GM12878 (cell line): ENCODE data around the gene AIF1. TPM values are rescaled to one million over a fixed set of nuclear protein-coding genes. Genes with fewer than 3 reads are reported as not detected.

Experiments used
- BACH1 ChIP-seq: fragments of 450-650 bp; IDR thresholded peaks from 2 replicates; pipeline ENCODE4 v1.6.1; 2017; ENCODE audit warnings: mild to moderate bottlenecking, borderline replicate concordance
- BCL11A ChIP-seq: IDR thresholded peaks from 2 replicates; pipeline ENCODE4 v1.6.1; 2011; ENCODE audit warnings: low read depth, low read length
- BRCA1 ChIP-seq: IDR thresholded peaks from 2 replicates; pipeline ENCODE4 v1.6.1; 2011; ENCODE audit warnings: low read depth, low read length, improper control_type of control experiment
- CHD2 ChIP-seq: IDR thresholded peaks from 2 replicates; pipeline ENCODE4 v1.6.1; 2011; ENCODE audit warnings: low read depth, low read length, improper control_type of control experiment, borderline replicate concordance
- HDAC2 ChIP-seq: fragments of 200-600 bp; sonication (generic); IDR thresholded peaks from 2 replicates; pipeline ENCODE4 v1.6.1; 2017
- HDGF ChIP-seq: fragments of 450-650 bp; IDR thresholded peaks from 2 replicates; pipeline ENCODE4 v1.6.1; 2016; ENCODE audit warnings: antibody characterized with exemption
- KLF5 ChIP-seq: fragments of 450-650 bp; IDR thresholded peaks from 2 replicates; pipeline ENCODE4 v1.6.1; 2014; ENCODE audit warnings: mild to moderate bottlenecking; ENCODE audit not compliant: partially characterized antibody
- MTA3 ChIP-seq: IDR thresholded peaks from 2 replicates; pipeline ENCODE4 v1.6.1; 2012; ENCODE audit warnings: low read length, inconsistent platforms, borderline replicate concordance
- NBN ChIP-seq: fragments of 450-650 bp; IDR thresholded peaks from 2 replicates; pipeline ENCODE4 v1.6.1; 2016
- PAX8 ChIP-seq: fragments of 450-650 bp; IDR thresholded peaks from 2 replicates; pipeline ENCODE4 v1.6.1; 2017; ENCODE audit warnings: mild to moderate bottlenecking, moderate library complexity
- PML ChIP-seq: IDR thresholded peaks from 2 replicates; pipeline ENCODE4 v1.6.1; 2012; ENCODE audit warnings: low read length, inconsistent platforms
- POU2F2 ChIP-seq: IDR thresholded peaks from 3 replicates; pipeline ENCODE4 v1.6.1; 2011; ENCODE audit warnings: low read depth, mild to moderate bottlenecking, low read length, borderline replicate concordance
- RFX5 ChIP-seq: IDR thresholded peaks from 2 replicates; pipeline ENCODE4 v1.6.1; 2011; ENCODE audit warnings: low read depth, low read length, improper control_type of control experiment
- RUNX3 ChIP-seq: IDR thresholded peaks from 2 replicates; pipeline ENCODE4 v1.6.1; 2012; ENCODE audit warnings: low read length, inconsistent platforms
- SMARCA5 ChIP-seq: fragments of 450-650 bp; IDR thresholded peaks from 2 replicates; pipeline ENCODE4 v1.6.1; 2017; ENCODE audit warnings: mild to moderate bottlenecking
- SPI1 ChIP-seq: IDR thresholded peaks from 2 replicates; pipeline ENCODE4 v1.6.1; 2011; ENCODE audit warnings: low read depth, mild to moderate bottlenecking, low read length, moderate library complexity, borderline replicate concordance; ENCODE audit not compliant: insufficient read depth
- SUZ12 ChIP-seq: fragments of 200-600 bp; sonication (generic); IDR thresholded peaks from one replicate; pipeline ENCODE4 v1.6.1; 2018; ENCODE audit warnings: antibody characterized with exemption, mild to moderate bottlenecking; ENCODE audit not compliant: unreplicated experiment
- TAF1 ChIP-seq: IDR thresholded peaks from 2 replicates; pipeline ENCODE4 v1.6.1; 2011; ENCODE audit warnings: mild to moderate bottlenecking, low read depth, low read length, borderline replicate concordance
- WRNIP1 ChIP-seq: IDR thresholded peaks from 2 replicates; pipeline ENCODE4 v1.6.1; 2011; ENCODE audit warnings: low read depth, low read length, improper control_type of control experiment, borderline replicate concordance
- YBX1 ChIP-seq: fragments of 450-650 bp; IDR thresholded peaks from 2 replicates; pipeline ENCODE4 v1.6.1; 2016; ENCODE audit warnings: antibody characterized with exemption
- polyA plus RNA-seq, 11 experiments: library from polyadenylated mRNA; depleted of rRNA in 4 of 11; unstranded in 6 of 11; stranded (reverse) in 5 of 11; fragments of >200 nt; fragmentation: Nextera tagmentation in 4 of 11; fragmentation: Illumina TruSeq in 1 of 11; extraction: Ambion mirVana in 4 of 11; extraction: Trizol in 1 of 11; gene quantifications; 1 replicate in 1 of 11; 2 replicates in 10 of 11; pipeline versions ENCODE4 v1.2.1 to v1.2.3, GENCODE V29; 2011 to 2016; ENCODE audit warnings: inconsistent platforms in 2 of 11, missing spikeins in 2 of 11, low read depth in 1 of 11
- total RNA-seq, 4 experiments: library from RNA; depleted of rRNA in 3 of 4; stranded (reverse); fragments of >200 nt in 3 of 4; fragmentation: Illumina TruSeq in 1 of 4; extraction: Trizol in 1 of 4; gene quantifications; 2 replicates each; pipeline versions ENCODE4 v1.2.1 to v1.2.3, GENCODE V29; 2013 to 2021
- TF ChIP-seq, protein P1 (sequence below): IDR thresholded peaks from 2 replicates; pipeline ENCODE4 v1.6.1; 2011; ENCODE audit warnings: borderline replicate concordance, low read depth, mild to moderate bottlenecking, moderate library complexity, low read length; ENCODE audit not compliant: insufficient read depth, poor library complexity, severe bottlenecking
- TF ChIP-seq, protein P2 (sequence below): fragments of 150-350 bp; IDR thresholded peaks from 2 replicates; pipeline ENCODE4 v1.6.1; 2014; ENCODE audit warnings: mild to moderate bottlenecking, low read depth, low read length
- TF ChIP-seq, protein P3 (sequence below): IDR thresholded peaks from 2 replicates; pipeline ENCODE4 v1.6.1; 2012; ENCODE audit warnings: low read depth, low read length, improper control_type of control experiment
- TF ChIP-seq, protein P4 (sequence below): IDR thresholded peaks from 2 replicates; pipeline ENCODE4 v1.6.1; 2012; ENCODE audit warnings: low read depth, low read length, improper control_type of control experiment
- TF ChIP-seq, protein P5 (sequence below): fragments of 450-650 bp; IDR thresholded peaks from 2 replicates; pipeline ENCODE4 v1.6.1; 2016; ENCODE audit warnings: mild to moderate bottlenecking
- TF ChIP-seq, protein P6 (sequence below): fragments of 450-650 bp; IDR thresholded peaks from 2 replicates; pipeline ENCODE4 v1.6.1; 2017; ENCODE audit warnings: mild to moderate bottlenecking

The AIF1 gene
- total and polyA plus RNA-seq, 10 of the 15 experiments (the other 5 are each of a cell fraction or from before 2014, with no cell fraction given), result 1.9 to 256 (median 134) TPM

DNA sequence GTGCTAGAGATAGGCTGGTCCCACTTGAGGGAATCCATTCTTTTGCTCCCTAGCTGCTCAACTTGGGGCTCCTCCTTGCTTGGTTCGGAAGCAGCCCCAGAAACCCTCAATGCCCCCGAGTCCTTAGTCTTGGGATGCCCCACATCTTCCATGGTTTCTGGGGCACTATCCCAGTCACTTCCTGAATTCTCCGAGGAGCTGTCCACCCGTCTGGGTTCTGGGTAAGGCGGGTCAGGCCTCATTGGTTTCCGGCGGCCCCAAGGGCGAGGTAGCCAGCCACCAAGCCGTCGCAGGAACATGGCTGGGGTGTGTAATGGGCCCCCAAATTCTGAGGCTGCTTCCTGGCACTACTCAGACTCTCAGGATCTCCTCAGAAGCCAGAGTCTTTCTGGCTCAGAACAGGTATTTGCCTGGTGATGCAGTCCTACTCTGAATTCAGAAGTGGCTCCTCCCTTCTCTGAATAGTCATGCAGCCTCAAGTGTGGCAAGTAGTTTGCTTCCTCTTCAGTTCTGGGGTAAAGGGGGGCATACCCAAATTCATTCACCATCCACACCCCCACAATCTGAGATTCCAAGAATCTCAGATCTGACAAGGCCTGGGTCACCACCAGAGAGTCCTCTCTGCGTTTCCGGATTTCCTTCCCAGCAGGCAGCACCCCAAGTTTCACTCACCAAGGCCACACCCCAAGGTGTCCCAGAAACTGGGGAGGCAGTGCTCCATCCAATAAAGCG, 44.8 kb downstream of the AIF1 start (continued):
- TF ChIP-seq, protein P1, sequence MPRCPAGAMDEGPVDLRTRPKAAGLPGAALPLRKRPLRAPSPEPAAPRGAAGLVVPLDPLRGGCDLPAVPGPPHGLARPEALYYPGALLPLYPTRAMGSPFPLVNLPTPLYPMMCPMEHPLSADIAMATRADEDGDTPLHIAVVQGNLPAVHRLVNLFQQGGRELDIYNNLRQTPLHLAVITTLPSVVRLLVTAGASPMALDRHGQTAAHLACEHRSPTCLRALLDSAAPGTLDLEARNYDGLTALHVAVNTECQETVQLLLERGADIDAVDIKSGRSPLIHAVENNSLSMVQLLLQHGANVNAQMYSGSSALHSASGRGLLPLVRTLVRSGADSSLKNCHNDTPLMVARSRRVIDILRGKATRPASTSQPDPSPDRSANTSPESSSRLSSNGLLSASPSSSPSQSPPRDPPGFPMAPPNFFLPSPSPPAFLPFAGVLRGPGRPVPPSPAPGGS, result no peak
- TF ChIP-seq CHD2, result no peak
- TF ChIP-seq, protein P2, sequence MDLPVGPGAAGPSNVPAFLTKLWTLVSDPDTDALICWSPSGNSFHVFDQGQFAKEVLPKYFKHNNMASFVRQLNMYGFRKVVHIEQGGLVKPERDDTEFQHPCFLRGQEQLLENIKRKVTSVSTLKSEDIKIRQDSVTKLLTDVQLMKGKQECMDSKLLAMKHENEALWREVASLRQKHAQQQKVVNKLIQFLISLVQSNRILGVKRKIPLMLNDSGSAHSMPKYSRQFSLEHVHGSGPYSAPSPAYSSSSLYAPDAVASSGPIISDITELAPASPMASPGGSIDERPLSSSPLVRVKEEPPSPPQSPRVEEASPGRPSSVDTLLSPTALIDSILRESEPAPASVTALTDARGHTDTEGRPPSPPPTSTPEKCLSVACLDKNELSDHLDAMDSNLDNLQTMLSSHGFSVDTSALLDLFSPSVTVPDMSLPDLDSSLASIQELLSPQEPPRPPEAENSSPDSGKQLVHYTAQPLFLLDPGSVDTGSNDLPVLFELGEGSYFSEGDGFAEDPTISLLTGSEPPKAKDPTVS, result no peak
- TF ChIP-seq WRNIP1, result no peak
- TF ChIP-seq NBN, result no peak
- TF ChIP-seq, protein P3, sequence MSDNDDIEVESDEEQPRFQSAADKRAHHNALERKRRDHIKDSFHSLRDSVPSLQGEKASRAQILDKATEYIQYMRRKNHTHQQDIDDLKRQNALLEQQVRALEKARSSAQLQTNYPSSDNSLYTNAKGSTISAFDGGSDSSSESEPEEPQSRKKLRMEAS, result peak; percentile 29; the same call in 1 of the 2 replicates
- no peak for TF ChIP-seq BRCA1
- TF ChIP-seq, protein P4, sequence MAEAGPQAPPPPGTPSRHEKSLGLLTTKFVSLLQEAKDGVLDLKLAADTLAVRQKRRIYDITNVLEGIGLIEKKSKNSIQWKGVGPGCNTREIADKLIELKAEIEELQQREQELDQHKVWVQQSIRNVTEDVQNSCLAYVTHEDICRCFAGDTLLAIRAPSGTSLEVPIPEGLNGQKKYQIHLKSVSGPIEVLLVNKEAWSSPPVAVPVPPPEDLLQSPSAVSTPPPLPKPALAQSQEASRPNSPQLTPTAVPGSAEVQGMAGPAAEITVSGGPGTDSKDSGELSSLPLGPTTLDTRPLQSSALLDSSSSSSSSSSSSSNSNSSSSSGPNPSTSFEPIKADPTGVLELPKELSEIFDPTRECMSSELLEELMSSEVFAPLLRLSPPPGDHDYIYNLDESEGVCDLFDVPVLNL, result no peak
- TF ChIP-seq KLF5, result no peak
- no peak for TF ChIP-seq HDGF
- 0 out of 2 replicates have a peak, but pooled peaks have one; percentile 2 for TF ChIP-seq SPI1
- no peak for TF ChIP-seq PML
- TF ChIP-seq SUZ12, result no peak
- TF ChIP-seq YBX1, result no peak
- no peak for TF ChIP-seq PAX8
- TF ChIP-seq HDAC2, result no peak
- no peak for TF ChIP-seq MTA3
- no peak for TF ChIP-seq BCL11A
- TF ChIP-seq, protein P5, sequence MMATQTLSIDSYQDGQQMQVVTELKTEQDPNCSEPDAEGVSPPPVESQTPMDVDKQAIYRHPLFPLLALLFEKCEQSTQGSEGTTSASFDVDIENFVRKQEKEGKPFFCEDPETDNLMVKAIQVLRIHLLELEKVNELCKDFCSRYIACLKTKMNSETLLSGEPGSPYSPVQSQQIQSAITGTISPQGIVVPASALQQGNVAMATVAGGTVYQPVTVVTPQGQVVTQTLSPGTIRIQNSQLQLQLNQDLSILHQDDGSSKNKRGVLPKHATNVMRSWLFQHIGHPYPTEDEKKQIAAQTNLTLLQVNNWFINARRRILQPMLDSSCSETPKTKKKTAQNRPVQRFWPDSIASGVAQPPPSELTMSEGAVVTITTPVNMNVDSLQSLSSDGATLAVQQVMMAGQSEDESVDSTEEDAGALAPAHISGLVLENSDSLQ, result no peak
- TF ChIP-seq, protein P6, sequence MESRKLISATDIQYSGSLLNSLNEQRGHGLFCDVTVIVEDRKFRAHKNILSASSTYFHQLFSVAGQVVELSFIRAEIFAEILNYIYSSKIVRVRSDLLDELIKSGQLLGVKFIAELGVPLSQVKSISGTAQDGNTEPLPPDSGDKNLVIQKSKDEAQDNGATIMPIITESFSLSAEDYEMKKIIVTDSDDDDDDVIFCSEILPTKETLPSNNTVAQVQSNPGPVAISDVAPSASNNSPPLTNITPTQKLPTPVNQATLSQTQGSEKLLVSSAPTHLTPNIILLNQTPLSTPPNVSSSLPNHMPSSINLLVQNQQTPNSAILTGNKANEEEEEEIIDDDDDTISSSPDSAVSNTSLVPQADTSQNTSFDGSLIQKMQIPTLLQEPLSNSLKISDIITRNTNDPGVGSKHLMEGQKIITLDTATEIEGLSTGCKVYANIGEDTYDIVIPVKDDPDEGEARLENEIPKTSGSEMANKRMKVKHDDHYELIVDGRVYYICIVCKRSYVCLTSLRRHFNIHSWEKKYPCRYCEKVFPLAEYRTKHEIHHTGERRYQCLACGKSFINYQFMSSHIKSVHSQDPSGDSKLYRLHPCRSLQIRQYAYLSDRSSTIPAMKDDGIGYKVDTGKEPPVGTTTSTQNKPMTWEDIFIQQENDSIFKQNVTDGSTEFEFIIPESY, result no peak
- TF ChIP-seq POU2F2, result no peak
- no peak for TF ChIP-seq RUNX3
- TF ChIP-seq TAF1, result no peak
- no peak for TF ChIP-seq SMARCA5
- TF ChIP-seq RFX5, result no peak
- no peak for TF ChIP-seq BACH1
